K562 (cell line): Measurements from ENCODE around the gene SYTL4. TPM values are rescaled to one million over a fixed set of nuclear protein-coding genes. Genes with fewer than 3 reads are reported as not detected.
A peak's percentile ranks its signal among the peaks of the same experiment; 100 is the strongest.

Source experiments
- ATAC-seq: fragments of 200-7000 bp; cut with Tn5 transposase; 3 replicates; pipeline ENCODE4 v1.9.1; 2020; ENCODE audit warnings: moderate library complexity
- BruUV-seq: library from RNA; stranded (reverse); fragments of 400-500 nt; replicated peaks from 2 replicates; lab custom pipeline; 2021; lab: Mats Ljungman, UMichigan
- CTCF ChIA-PET: fragments of 300-600 bp; formaldehyde crosslinking; extraction: SDS; loops from one replicate; lab custom pipeline; 2021; ENCODE audit warnings: low intra/inter-chr PET ratio; lab: Yijun Ruan, JAX
- POLR2A ChIA-PET: fragments of 300-600, 350-650 bp; sonication (Branson Sonifier 250); formaldehyde crosslinking; extraction: SDS; loops from one replicate; lab custom pipeline; 2021; ENCODE audit warnings: antibody characterized with exemption, inconsistent platforms; lab: Yijun Ruan, JAX
- DNase-seq, 4 experiments: peaks; one replicate each; pipeline versions ENCODE4 v3.0.0 to v3.0.0-alpha.2; 2011 to 2018; ENCODE audit warnings: low spot score in 3 of 4, mixed read lengths in 3 of 4; ENCODE audit errors: extremely low read depth in 1 of 4
- FAIRE-seq: peaks from 2 replicates; lab custom pipeline; 2011; peaks lifted over from hg19 to GRCh38; lab: Jason Lieb, UNC
- H2AFZ ChIP-seq: 2 replicates; pipeline ENCODE4 v1.6.0; 2011; ENCODE audit warnings: low read depth, low read length, control low read depth, inconsistent platforms
- H3K27ac ChIP-seq: fragments of 200-600 bp; 3 replicates; pipeline ENCODE4 v1.8.0; 2011; ENCODE audit warnings: low read depth, mild to moderate bottlenecking, control low read depth, inconsistent platforms, low read length, moderate library complexity, mixed read lengths; ENCODE audit errors: extremely low read depth
- H3K27me3 ChIP-seq, 2 experiments: fragments of 300-600 bp in 1 of 2; 2 replicates in 1 of 2; 3 replicates in 1 of 2; pipeline versions ENCODE4 v1.6.0 to v1.8.0; 2011; ENCODE audit warnings: inconsistent platforms in 2 of 2, low read length in 2 of 2, mild to moderate bottlenecking in 1 of 2, mixed read lengths in 1 of 2, moderate library complexity in 1 of 2; ENCODE audit not compliant: control insufficient read depth in 2 of 2, insufficient read depth in 2 of 2
- H3K36me3 ChIP-seq: fragments of 300-600 bp; 3 replicates; pipeline ENCODE4 v1.8.0; 2011; ENCODE audit warnings: mild to moderate bottlenecking, low read length, inconsistent platforms; ENCODE audit not compliant: control insufficient read depth, insufficient read depth
- H3K4me1 ChIP-seq, 2 experiments: fragments of 200-600 bp in 1 of 2; replicated peaks in 1 of 2; 2 replicates in 1 of 2; 3 replicates in 1 of 2; pipeline versions ENCODE4 v1.5.1 to v1.8.0; 2011; ENCODE audit warnings: inconsistent platforms in 2 of 2, low read length in 2 of 2, mild to moderate bottlenecking in 1 of 2, mixed read lengths in 1 of 2, moderate library complexity in 1 of 2; ENCODE audit not compliant: control insufficient read depth in 2 of 2, insufficient read depth in 2 of 2
- H3K4me2 ChIP-seq: 2 replicates; pipeline ENCODE4 v1.6.1; 2011; ENCODE audit warnings: low read length, control low read depth, inconsistent platforms, mixed read lengths; ENCODE audit not compliant: insufficient read depth
- H3K4me3 ChIP-seq: fragments of 200-600 bp; sonication (generic), shearing (Covaris generic); 2 replicates; pipeline ENCODE4 v1.5.1; 2016; ENCODE audit warnings: control low read depth, inconsistent platforms
- H3K79me2 ChIP-seq: fragments of 200-600 bp; 3 replicates; pipeline ENCODE4 v1.8.0; 2011; ENCODE audit warnings: low read length, inconsistent platforms; ENCODE audit not compliant: control insufficient read depth, insufficient read depth
- H3K9ac ChIP-seq, 2 experiments: 2 replicates each; pipeline versions ENCODE4 v1.6.0 to v1.6.1; 2011; ENCODE audit warnings: low read depth in 2 of 2, low read length in 2 of 2, control low read depth in 1 of 2, inconsistent platforms in 1 of 2, mild to moderate bottlenecking in 1 of 2, mixed read lengths in 1 of 2; ENCODE audit not compliant: insufficient read depth in 1 of 2
- H3K9me1 ChIP-seq: one replicate; pipeline ENCODE4 v1.6.0; 2011; ENCODE audit warnings: inconsistent platforms, mild to moderate bottlenecking, low read length, moderate library complexity; ENCODE audit not compliant: control insufficient read depth, insufficient read depth
- H3K9me3 ChIP-seq: replicated peaks from 2 replicates; pipeline ENCODE4 v1.5.1; 2011; ENCODE audit warnings: low read depth, low read length, inconsistent platforms; ENCODE audit not compliant: control insufficient read depth, insufficient read depth
- H4K20me1 ChIP-seq: replicated peaks from 2 replicates; pipeline ENCODE4 v1.6.1; 2011; ENCODE audit warnings: low read length, inconsistent platforms, mixed read lengths; ENCODE audit not compliant: control insufficient read depth, insufficient read depth
- ARID1B ChIP-seq: fragments of 450-650 bp; IDR thresholded peaks from 2 replicates; pipeline ENCODE4 v1.6.1; 2016; ENCODE audit warnings: antibody characterized with exemption, mild to moderate bottlenecking, inconsistent platforms
- DPF2 ChIP-seq: fragments of 450-650 bp; IDR thresholded peaks from 2 replicates; pipeline ENCODE4 v1.6.1; 2016
- FOS ChIP-seq: IDR thresholded peaks from 3 replicates; pipeline ENCODE4 v1.6.1; 2011; ENCODE audit not compliant: insufficient read length; ENCODE audit errors: extremely low read depth
- FOSL1 ChIP-seq: fragments of 200-800 bp; sonication (Bioruptor generic); conservative IDR thresholded peaks from 2 replicates; pipeline ENCODE4 v1.6.1; 2016; ENCODE audit warnings: missing genetic modification characterization, missing compliant biosample characterization
- FOXA1 ChIP-seq: fragments of 450-650 bp; IDR thresholded peaks from 2 replicates; pipeline ENCODE4 v1.6.1; 2016; ENCODE audit warnings: mild to moderate bottlenecking, borderline replicate concordance
- JUN ChIP-seq, 2 experiments: sonication (generic) in 1 of 2; formaldehyde crosslinking in 1 of 2; IDR thresholded peaks; 2 replicates each; pipeline versions ENCODE4 v1.6.1 to v1.8.0; 2012 to 2022; ENCODE audit warnings: borderline replicate concordance in 2 of 2, mild to moderate bottlenecking in 2 of 2, improper control_type of control experiment in 1 of 2, low read depth in 1 of 2, low read length in 1 of 2, missing genetic modification reagents in 1 of 2
- JUND ChIP-seq, 2 experiments: IDR thresholded peaks; 2 replicates in 1 of 2; 3 replicates in 1 of 2; pipeline ENCODE4 v1.6.1; 2011; ENCODE audit warnings: borderline replicate concordance in 2 of 2, low read depth in 2 of 2, low read length in 2 of 2, improper control_type of control experiment in 1 of 2, missing biosample characterization in 1 of 2, missing genetic modification characterization in 1 of 2, missing genetic modification reagents in 1 of 2
- MTF1 ChIP-seq: fragments of 250-450 bp; sonication (Bioruptor Pico); IDR thresholded peaks from 2 replicates; pipeline ENCODE4 v1.9.0; 2021; ENCODE audit warnings: moderate library complexity, mild to moderate bottlenecking, inconsistent platforms, borderline replicate concordance
- SMARCE1 ChIP-seq: fragments of 450-650 bp; IDR thresholded peaks from 2 replicates; pipeline ENCODE4 v1.7.1; 2016; ENCODE audit warnings: mild to moderate bottlenecking
- TGIF2 ChIP-seq: sonication (generic); formaldehyde crosslinking; IDR thresholded peaks from 2 replicates; pipeline ENCODE4 v1.8.1; 2022; ENCODE audit warnings: mild to moderate bottlenecking, missing genetic modification reagents, moderate library complexity
- ZBED1 ChIP-seq: IDR thresholded peaks from 2 replicates; pipeline ENCODE4 v1.6.1; 2014
- WGBS: fragments of 100-300 bp; shearing (Covaris generic); methylation state at CpG from one replicate; pipeline ENCODE4 v1.1.6; 2016; ENCODE audit warnings: low coverage, mixed read lengths; ENCODE audit not compliant: insufficient coverage; ENCODE audit errors: missing lambda C conversion rate; 5-methylcytosine and 5-hydroxymethylcytosine counted together
- in situ Hi-C: fragments of 300-500 bp; cut with MboI; formaldehyde crosslinking; loops from 4 replicates; pipeline ENCODE4 v1.15.0; 2018; ENCODE audit warnings: inconsistent platforms, mixed read lengths
- intact Hi-C: fragments of 100-400 bp; cut with micrococcal nuclease; formaldehyde crosslinking; loops from 2 replicates; pipeline ENCODE4 v1.14.2; 2022
- polyA plus RNA-seq, 8 experiments: library from polyadenylated mRNA; depleted of rRNA in 4 of 8; stranded (reverse) in 5 of 8; unstranded in 3 of 8; fragments of >200 nt; fragmentation: Nextera tagmentation in 2 of 8; fragmentation: Illumina TruSeq in 1 of 8; extraction: Ambion mirVana in 2 of 8; extraction: Trizol in 1 of 8; gene quantifications; 2 replicates each; pipeline versions ENCODE4 v1.2.1 to v1.2.3, GENCODE V29; 2011 to 2014; ENCODE audit warnings: inconsistent platforms in 1 of 8, missing spikeins in 1 of 8
- total RNA-seq, 7 experiments: library from RNA; depleted of rRNA in 6 of 7; stranded (reverse); fragments of >200 nt in 6 of 7; fragmentation: Illumina TruSeq in 2 of 7; extraction: Trizol in 2 of 7; gene quantifications; 2 replicates each; pipeline versions ENCODE4 v1.2.1 to v1.2.3, GENCODE V29; 2011 to 2021; ENCODE audit warnings: low replicate concordance in 1 of 7
- TF ChIP-seq, protein P1 (sequence below), 2 experiments: fragments of 450-650 bp in 1 of 2; sonication (generic) in 1 of 2; formaldehyde crosslinking in 1 of 2; IDR thresholded peaks in 1 of 2; conservative IDR thresholded peaks in 1 of 2; 2 replicates each; pipeline versions ENCODE4 v1.6.1 to v1.8.1; 2016 to 2023; ENCODE audit warnings: mild to moderate bottlenecking in 2 of 2, moderate library complexity in 2 of 2, inconsistent platforms in 1 of 2, missing genetic modification reagents in 1 of 2
- TF ChIP-seq, protein P2 (sequence below): fragments of 450-650 bp; IDR thresholded peaks from 2 replicates; pipeline ENCODE4 v1.6.1; 2017; ENCODE audit warnings: antibody characterized with exemption

SYTL4 gene
- total and polyA plus RNA-seq, 9 of the 15 experiments (the other 6 are each of a cell fraction or from before 2014, with no cell fraction given): 0.65 to 9.0 (median 1.5) TPM

DNA sequence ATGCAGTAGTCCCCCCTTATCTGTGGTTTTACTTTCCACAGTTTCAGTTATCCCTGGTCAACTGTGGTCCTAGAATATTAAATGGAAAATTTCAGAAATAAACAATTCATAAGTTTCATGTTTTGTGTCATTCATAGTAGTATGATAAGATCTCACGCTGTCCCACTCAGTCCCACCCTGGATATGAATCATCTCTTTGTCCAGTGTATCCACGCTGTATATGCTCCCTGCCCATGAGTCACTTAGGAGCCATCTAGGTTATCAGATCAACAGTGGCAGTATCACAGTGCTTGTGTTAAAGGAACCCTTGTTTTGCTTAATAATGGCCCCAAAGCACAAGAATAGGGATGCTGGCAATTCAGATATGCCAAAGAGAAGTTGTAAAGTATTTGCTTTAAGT is 16.2 kb upstream of the SYTL4 start:
- POLR2A ChIA-PET: no interaction called here
- in situ Hi-C loops (no loop called here), intact Hi-C loops (no loop called here)
- H3K27me3 ChIP-seq: no peaks in the 10 kb centered on the region
- FAIRE-seq: no peak
- no peaks in the 10 kb centered on the region for H3K36me3 ChIP-seq
- ATAC-seq: no peak
- H2AFZ ChIP-seq: no peak overlapping the region
- H3K4me3 ChIP-seq: no peak overlapping the region
- no peaks in the 10 kb centered on the region for H3K9me3 ChIP-seq
- no TSS peak for BruUV-seq
- H3K79me2 ChIP-seq: no peaks in the 10 kb centered on the region
- CTCF ChIA-PET: no interaction called here
- TF ChIP-seq FOSL1 (peak; percentile 93), MTF1 (CRISPR knock-in tag) (no peak), JUND (IDR thresholded peaks at IDR 0.05; ENCODE audit: borderline replicate concordance, low read depth, low read length) (peak; percentile 71; the same call in 1 of the 2 replicates), JUND (tag; IDR thresholded peaks at IDR 0.05; ENCODE audit: borderline replicate concordance, low read depth, low read length) (peak; percentile 55; the same call in 1 of the 3 replicates), SMARCE1 (peak; percentile 42; the same call in 1 of the 2 replicates), ARID1B (peak; percentile 54), FOS (peak; percentile 20), DPF2 (0 out of 2 replicates have a peak, but pooled peaks have one; percentile 23), JUN (IDR thresholded peaks at IDR 0.05; ENCODE audit: borderline replicate concordance, low read depth, low read length) (0 out of 2 replicates have a peak, but pooled peaks have one; percentile 43), JUN (CRISPR knock-in tag; IDR thresholded peaks at IDR 0.05; ENCODE audit: borderline replicate concordance) (no peak), FOXA1 (no peak), ZBED1 (no peak), TGIF2 (CRISPR knock-in tag) (no peak)
- TF ChIP-seq, protein P1, sequence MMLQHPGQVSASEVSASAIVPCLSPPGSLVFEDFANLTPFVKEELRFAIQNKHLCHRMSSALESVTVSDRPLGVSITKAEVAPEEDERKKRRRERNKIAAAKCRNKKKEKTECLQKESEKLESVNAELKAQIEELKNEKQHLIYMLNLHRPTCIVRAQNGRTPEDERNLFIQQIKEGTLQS (IDR thresholded peaks at IDR 0.05): peak; percentile 46; the same call in 1 of the 2 replicates
- TF ChIP-seq, protein P1 (CRISPR knock-in tag; conservative IDR thresholded peaks at IDR 0.05): no peak
- TF ChIP-seq, protein P2, sequence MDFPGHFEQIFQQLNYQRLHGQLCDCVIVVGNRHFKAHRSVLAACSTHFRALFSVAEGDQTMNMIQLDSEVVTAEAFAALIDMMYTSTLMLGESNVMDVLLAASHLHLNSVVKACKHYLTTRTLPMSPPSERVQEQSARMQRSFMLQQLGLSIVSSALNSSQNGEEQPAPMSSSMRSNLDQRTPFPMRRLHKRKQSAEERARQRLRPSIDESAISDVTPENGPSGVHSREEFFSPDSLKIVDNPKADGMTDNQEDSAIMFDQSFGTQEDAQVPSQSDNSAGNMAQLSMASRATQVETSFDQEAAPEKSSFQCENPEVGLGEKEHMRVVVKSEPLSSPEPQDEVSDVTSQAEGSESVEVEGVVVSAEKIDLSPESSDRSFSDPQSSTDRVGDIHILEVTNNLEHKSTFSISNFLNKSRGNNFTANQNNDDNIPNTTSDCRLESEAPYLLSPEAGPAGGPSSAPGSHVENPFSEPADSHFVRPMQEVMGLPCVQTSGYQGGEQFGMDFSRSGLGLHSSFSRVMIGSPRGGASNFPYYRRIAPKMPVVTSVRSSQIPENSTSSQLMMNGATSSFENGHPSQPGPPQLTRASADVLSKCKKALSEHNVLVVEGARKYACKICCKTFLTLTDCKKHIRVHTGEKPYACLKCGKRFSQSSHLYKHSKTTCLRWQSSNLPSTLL: no peak
- no peaks in the 10 kb centered on the region for H4K20me1 ChIP-seq
- 0% methylated on average over 2 of the region's 2 CpGs for WGBS
- no peak overlapping the region for H3K27ac ChIP-seq
- H3K9ac ChIP-seq: no peak overlapping the region
- peaks cover 0 to under 1% of the 10 kb centered on the region in 2 experiments; a peak in 2 of 5 replicates for H3K4me1 ChIP-seq
- peak in 2 of 4 experiments; percentile 9 to 26 for DNase-seq
- no peaks in the 10 kb centered on the region for H3K9me1 ChIP-seq
- H3K4me2 ChIP-seq: no peak overlapping the region
